ENCODE results near the gene ULBP1. TPM values are rescaled to one million over a fixed set of nuclear protein-coding genes. Genes with fewer than 3 reads are reported as not detected.
A peak's percentile ranks its signal among the peaks of the same experiment; 100 is the strongest.
"Not testable (repeated sequence)": the region's sequence is repeated elsewhere in the genome, so short reads cannot be mapped to it uniquely, and the experiment has no call there.

ULBP1 gene
- total RNA-seq, 1 donor from 2014 or later: 29.8 TPM

GRCh38 chr6:150008588-150008987, 44.8 kb downstream of the ULBP1 start:
- H3K27me3 Mint-ChIP-seq (ENCODE audit: low read depth): peaks cover 45% of the 10 kb centered on the region
- H3K36me3 Mint-ChIP-seq (ENCODE audit: low read depth): no peaks in the 10 kb centered on the region
- TF ChIP-seq CTCF (IDR thresholded peaks at IDR 0.05): no peak
- H3K4me3 Mint-ChIP-seq (ENCODE audit: unreplicated experiment): no peak overlapping the region
- H3K27ac Mint-ChIP-seq (ENCODE audit: unreplicated experiment): no peak overlapping the region
- peaks cover 10% of the 10 kb centered on the region for H3K4me1 Mint-ChIP-seq (ENCODE audit: low read depth)
- H3K9me3 Mint-ChIP-seq (ENCODE audit: low read depth): no peaks in the 10 kb centered on the region
- DNase-seq (ENCODE audit: low spot score): no peak

GRCh38 chr6:150012846-150013784, 49.4 kb downstream of the ULBP1 start:
- H3K4me3 Mint-ChIP-seq (ENCODE audit: unreplicated experiment); H3K9me3 Mint-ChIP-seq (ENCODE audit: low read depth); H3K4me1 Mint-ChIP-seq (ENCODE audit: low read depth); DNase-seq (ENCODE audit: low spot score); H3K36me3 Mint-ChIP-seq (ENCODE audit: low read depth); H3K27ac Mint-ChIP-seq (ENCODE audit: unreplicated experiment): not testable (repeated sequence)
- peaks cover 79% of the 10 kb centered on the region for H3K27me3 Mint-ChIP-seq (ENCODE audit: low read depth)

DNA sequence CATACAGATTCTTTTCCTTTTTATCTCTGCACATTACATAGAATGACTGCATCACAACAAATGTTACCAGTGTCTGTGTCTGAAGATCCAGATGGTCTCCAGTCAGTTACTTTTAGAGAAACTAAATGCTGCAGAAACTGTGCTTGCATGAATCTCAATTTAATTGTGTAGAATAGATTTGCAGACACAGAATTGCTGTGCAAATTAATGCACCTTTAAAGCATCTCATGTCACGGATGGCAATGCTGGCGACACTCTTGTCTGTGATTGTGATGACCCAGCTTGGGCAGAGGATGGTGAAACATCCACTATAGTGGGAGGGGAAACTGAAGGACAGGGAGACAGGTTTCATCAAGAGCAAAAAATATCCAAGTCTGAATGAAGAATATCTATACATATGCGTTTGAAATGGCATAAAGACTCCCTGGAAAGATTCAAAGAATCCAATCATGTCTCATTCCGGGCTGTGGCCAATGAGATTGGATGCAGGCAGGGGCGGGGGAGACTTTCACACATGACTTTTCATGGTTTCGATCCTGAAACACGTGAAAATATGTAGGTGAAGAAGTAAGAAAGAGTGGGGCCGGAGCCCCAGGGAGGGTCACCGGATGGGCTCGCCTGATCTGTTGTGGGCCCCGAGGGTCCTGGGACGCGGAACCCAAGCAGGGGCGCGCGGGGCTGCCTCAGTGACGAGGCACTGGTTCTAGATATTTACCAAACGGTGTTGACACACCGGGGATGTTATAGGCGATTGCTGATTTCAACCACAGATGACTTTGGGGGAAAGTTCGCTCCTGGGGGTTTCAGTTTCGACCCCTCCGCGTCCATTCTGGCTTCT, 50.3 kb downstream of the ULBP1 start:
- peaks cover 81% of the 10 kb centered on the region for H3K27me3 Mint-ChIP-seq (ENCODE audit: low read depth)

GRCh38 chr6:150014623-150015280, 51.0 kb downstream of the ULBP1 start:
- H3K4me1 Mint-ChIP-seq (ENCODE audit: low read depth); H3K9me3 Mint-ChIP-seq (ENCODE audit: low read depth); H3K27ac Mint-ChIP-seq (ENCODE audit: unreplicated experiment); DNase-seq (ENCODE audit: low spot score); H3K36me3 Mint-ChIP-seq (ENCODE audit: low read depth): not testable (repeated sequence)
- Mint-ChIP-seq H3K27me3 (ENCODE audit: low read depth) (peaks cover 79% of the 10 kb centered on the region), H3K4me3 (ENCODE audit: unreplicated experiment) (peak overlapping the region; percentile 36)

More for the DNA sequence above, 50.3 kb downstream of the ULBP1 start:
- not testable (repeated sequence) for H3K9me3 Mint-ChIP-seq (ENCODE audit: low read depth); H3K36me3 Mint-ChIP-seq (ENCODE audit: low read depth); DNase-seq (ENCODE audit: low spot score); H3K4me3 Mint-ChIP-seq (ENCODE audit: unreplicated experiment); H3K27ac Mint-ChIP-seq (ENCODE audit: unreplicated experiment); H3K4me1 Mint-ChIP-seq (ENCODE audit: low read depth)

DNA sequence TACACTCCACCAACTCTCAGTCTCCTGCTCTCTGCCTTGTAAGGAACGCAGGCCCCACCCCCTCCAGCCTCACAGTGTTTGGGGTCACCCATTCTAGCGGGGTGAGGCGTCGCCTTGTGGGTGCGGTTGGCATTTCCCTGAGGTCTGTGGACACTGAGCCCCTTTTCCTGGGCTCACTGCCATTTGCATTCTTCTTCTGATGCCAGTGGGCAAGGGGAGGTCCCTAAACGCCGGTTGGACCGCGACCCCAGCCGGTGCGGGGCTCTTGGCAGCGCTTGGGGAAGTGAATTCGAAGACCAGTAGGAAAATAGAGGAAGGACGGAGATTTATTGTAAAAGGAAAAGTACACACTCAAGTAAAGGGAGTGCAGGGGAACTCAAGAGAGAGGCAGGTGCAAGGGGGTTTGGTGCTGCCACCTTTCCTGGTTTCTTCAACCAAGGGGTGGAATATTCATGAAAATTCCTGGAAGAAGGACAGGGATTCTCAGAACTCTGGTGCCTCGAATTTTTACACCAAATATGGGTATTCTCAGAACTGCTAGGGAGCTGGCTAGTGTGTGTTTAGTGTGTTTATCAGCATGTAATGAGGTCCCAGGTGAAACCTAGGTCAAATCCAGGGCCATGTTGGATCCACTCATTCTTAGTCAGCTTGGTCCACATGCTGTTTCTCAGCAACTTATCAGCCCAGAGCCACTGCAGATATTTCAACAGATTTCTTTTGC, 51.7 kb downstream of the ULBP1 start:
- DNase-seq (ENCODE audit: low spot score); H3K4me1 Mint-ChIP-seq (ENCODE audit: low read depth); H3K27ac Mint-ChIP-seq (ENCODE audit: unreplicated experiment); H3K9me3 Mint-ChIP-seq (ENCODE audit: low read depth); H3K36me3 Mint-ChIP-seq (ENCODE audit: low read depth): not testable (repeated sequence)
- H3K4me3 Mint-ChIP-seq (ENCODE audit: unreplicated experiment): peak overlapping the region; percentile 36
- TF ChIP-seq CTCF (IDR thresholded peaks at IDR 0.05): peak; percentile 6
- peaks cover 74% of the 10 kb centered on the region for H3K27me3 Mint-ChIP-seq (ENCODE audit: low read depth)

GRCh38 chr6:150016324-150017185, 52.8 kb downstream of the ULBP1 start:
- peak; percentile 93 for TF ChIP-seq CTCF (IDR thresholded peaks at IDR 0.05)
- Mint-ChIP-seq H3K9me3 (ENCODE audit: low read depth) (no peaks in the 10 kb centered on the region), H3K27me3 (ENCODE audit: low read depth) (peaks cover 73% of the 10 kb centered on the region), H3K36me3 (ENCODE audit: low read depth) (no peaks in the 10 kb centered on the region), H3K27ac (ENCODE audit: unreplicated experiment) (no peak overlapping the region), H3K4me3 (ENCODE audit: unreplicated experiment) (no peak overlapping the region), H3K4me1 (ENCODE audit: low read depth) (peaks cover 6% of the 10 kb centered on the region)
- no peak for DNase-seq (ENCODE audit: low spot score)
